ENCODE results near the gene TENT5C. TPM values are rescaled to one million over a fixed set of nuclear protein-coding genes. Genes with fewer than 3 reads are reported as not detected.

Gene TENT5C
- total RNA-seq, 1 experiment from 2014 or later = not detected

GRCh38 chr1:117559139-117559538 is 46.7 kb upstream of the TENT5C start:
- no TSS peak for BruUV-seq (replicated peaks)
- Mint-ChIP-seq H3K27ac (ENCODE audit: low read depth, unreplicated experiment) (no peak overlapping the region), H3K4me3 (ENCODE audit: unreplicated experiment) (no peak overlapping the region), H3K9me3 (ENCODE audit: unreplicated experiment) (peaks cover 8% of the 10 kb centered on the region), H3K27me3 (ENCODE audit: insufficient read depth, unreplicated experiment) (peaks cover 9% of the 10 kb centered on the region), H3K36me3 (ENCODE audit: insufficient read depth, unreplicated experiment) (no peaks in the 10 kb centered on the region), H3K4me1 (ENCODE audit: insufficient read depth, unreplicated experiment) (no peaks in the 10 kb centered on the region)
- CTCF ChIA-PET = interaction anchor here (0.5 to 1.4 kb wide), 2 partner anchors 24 to 154 kb away, joined by 3 to 5 read pairs; no protein-coding TSS in a partner anchor
- no peak for DNase-seq (ENCODE audit: unreplicated experiment)
- intact Hi-C loops (cut with micrococcal nuclease) = no loop called here
- POLR2A ChIA-PET = no interaction called here
- TF ChIP-seq, protein P1, sequence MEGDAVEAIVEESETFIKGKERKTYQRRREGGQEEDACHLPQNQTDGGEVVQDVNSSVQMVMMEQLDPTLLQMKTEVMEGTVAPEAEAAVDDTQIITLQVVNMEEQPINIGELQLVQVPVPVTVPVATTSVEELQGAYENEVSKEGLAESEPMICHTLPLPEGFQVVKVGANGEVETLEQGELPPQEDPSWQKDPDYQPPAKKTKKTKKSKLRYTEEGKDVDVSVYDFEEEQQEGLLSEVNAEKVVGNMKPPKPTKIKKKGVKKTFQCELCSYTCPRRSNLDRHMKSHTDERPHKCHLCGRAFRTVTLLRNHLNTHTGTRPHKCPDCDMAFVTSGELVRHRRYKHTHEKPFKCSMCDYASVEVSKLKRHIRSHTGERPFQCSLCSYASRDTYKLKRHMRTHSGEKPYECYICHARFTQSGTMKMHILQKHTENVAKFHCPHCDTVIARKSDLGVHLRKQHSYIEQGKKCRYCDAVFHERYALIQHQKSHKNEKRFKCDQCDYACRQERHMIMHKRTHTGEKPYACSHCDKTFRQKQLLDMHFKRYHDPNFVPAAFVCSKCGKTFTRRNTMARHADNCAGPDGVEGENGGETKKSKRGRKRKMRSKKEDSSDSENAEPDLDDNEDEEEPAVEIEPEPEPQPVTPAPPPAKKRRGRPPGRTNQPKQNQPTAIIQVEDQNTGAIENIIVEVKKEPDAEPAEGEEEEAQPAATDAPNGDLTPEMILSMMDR (IDR thresholded peaks at IDR 0.05; ENCODE audit: unreplicated experiment) = no peak

- no peaks in the 10 kb centered on the region for H3K36me3 Mint-ChIP-seq (ENCODE audit: insufficient read depth, unreplicated experiment)
- H3K27ac Mint-ChIP-seq (ENCODE audit: low read depth, unreplicated experiment) = no peak overlapping the region
- CTCF ChIA-PET = interaction anchor here (1.4 kb wide), 1 partner anchor 25 kb away, joined by 5 read pairs; no protein-coding TSS in a partner anchor
- intact Hi-C loops (cut with micrococcal nuclease) = no loop called here
- H3K27me3 Mint-ChIP-seq (ENCODE audit: insufficient read depth, unreplicated experiment) = peaks cover 9% of the 10 kb centered on the region
- no peaks in the 10 kb centered on the region for H3K4me1 Mint-ChIP-seq (ENCODE audit: insufficient read depth, unreplicated experiment)
- no peak overlapping the region for H3K4me3 Mint-ChIP-seq (ENCODE audit: unreplicated experiment)
- TF ChIP-seq, protein P1 (IDR thresholded peaks at IDR 0.05; ENCODE audit: unreplicated experiment) = no peak
- peaks cover 8% of the 10 kb centered on the region for H3K9me3 Mint-ChIP-seq (ENCODE audit: unreplicated experiment)
- no peak for DNase-seq (ENCODE audit: unreplicated experiment)
- BruUV-seq (replicated peaks) = no TSS peak
- POLR2A ChIA-PET = no interaction called here
Measured at GRCh38 chr1:117559985-117560384, 45.9 kb upstream of the TENT5C start.

- Mint-ChIP-seq H3K27ac (ENCODE audit: low read depth, unreplicated experiment) (no peak overlapping the region), H3K9me3 (ENCODE audit: unreplicated experiment) (peaks cover 8% of the 10 kb centered on the region), H3K27me3 (ENCODE audit: insufficient read depth, unreplicated experiment) (peaks cover 9% of the 10 kb centered on the region), H3K4me1 (ENCODE audit: insufficient read depth, unreplicated experiment) (no peaks in the 10 kb centered on the region), H3K36me3 (ENCODE audit: insufficient read depth, unreplicated experiment) (no peaks in the 10 kb centered on the region), H3K4me3 (ENCODE audit: unreplicated experiment) (no peak overlapping the region)
- TF ChIP-seq, protein P1 (IDR thresholded peaks at IDR 0.05; ENCODE audit: unreplicated experiment) = no peak
- ChIA-PET POLR2A (no interaction called here), CTCF (no interaction called here)
- DNase-seq (ENCODE audit: unreplicated experiment) = no peak
- intact Hi-C loops (cut with micrococcal nuclease) = no loop called here
- no TSS peak for BruUV-seq (replicated peaks)
Measured at GRCh38 chr1:117561071-117561470, 44.8 kb upstream of the TENT5C start.

DNA sequence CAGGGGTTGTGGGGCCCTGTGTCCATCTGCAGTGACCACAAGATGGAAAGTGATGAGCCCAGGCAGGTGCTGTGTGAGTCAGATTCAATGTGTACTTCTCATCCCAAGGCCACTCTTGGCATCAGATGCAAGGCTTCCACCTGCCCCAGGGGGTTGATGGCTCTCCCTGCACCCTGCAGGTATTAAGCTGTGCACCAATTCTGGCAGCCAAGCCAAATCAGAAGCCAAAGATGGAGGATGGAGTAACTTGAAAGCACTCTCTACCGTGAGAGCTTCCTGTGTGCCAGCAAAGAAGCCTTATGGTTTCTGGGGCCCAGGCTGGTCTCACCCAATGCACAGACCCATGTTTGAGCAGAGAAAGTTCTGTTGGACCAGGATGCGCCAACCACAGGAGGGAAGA is 44.3 kb upstream of the TENT5C start:
- Mint-ChIP-seq H3K9me3 (ENCODE audit: unreplicated experiment) (peaks cover 8% of the 10 kb centered on the region), H3K27ac (ENCODE audit: low read depth, unreplicated experiment) (no peak overlapping the region), H3K36me3 (ENCODE audit: insufficient read depth, unreplicated experiment) (no peaks in the 10 kb centered on the region), H3K4me3 (ENCODE audit: unreplicated experiment) (no peak overlapping the region), H3K27me3 (ENCODE audit: insufficient read depth, unreplicated experiment) (peaks cover 9% of the 10 kb centered on the region), H3K4me1 (ENCODE audit: insufficient read depth, unreplicated experiment) (no peaks in the 10 kb centered on the region)
- TF ChIP-seq, protein P1 (IDR thresholded peaks at IDR 0.05; ENCODE audit: unreplicated experiment) = no peak
- BruUV-seq (replicated peaks) = no TSS peak
- DNase-seq (ENCODE audit: unreplicated experiment) = no peak
- intact Hi-C loops (cut with micrococcal nuclease) = no loop called here
- CTCF ChIA-PET = interaction anchor here (1.4 to 2.0 kb wide), 2 partner anchors 27 to 193 kb away, joined by 4 to 5 read pairs; no protein-coding TSS in a partner anchor
- POLR2A ChIA-PET = no interaction called here
